GM19438 (cell line): ENCODE data around the gene HIP1R.

Experiments
- ATAC-seq: cut with Tn5 transposase; IDR thresholded peaks from one replicate; pipeline ENCODE4 v1.9.1; 2021; ENCODE audit warnings: low read depth; ENCODE audit not compliant: unreplicated experiment

Gene HIP1R

GRCh38 chr12:122846622-122847515 lies 11.6 kb downstream of the HIP1R start:
- no peak for ATAC-seq

GRCh38 chr12:122847516-122847836 lies 12.2 kb downstream of the HIP1R start:
- ATAC-seq = no peak

GRCh38 chr12:122847921-122848421 lies 12.7 kb downstream of the HIP1R start:
- ATAC-seq = no peak

DNA sequence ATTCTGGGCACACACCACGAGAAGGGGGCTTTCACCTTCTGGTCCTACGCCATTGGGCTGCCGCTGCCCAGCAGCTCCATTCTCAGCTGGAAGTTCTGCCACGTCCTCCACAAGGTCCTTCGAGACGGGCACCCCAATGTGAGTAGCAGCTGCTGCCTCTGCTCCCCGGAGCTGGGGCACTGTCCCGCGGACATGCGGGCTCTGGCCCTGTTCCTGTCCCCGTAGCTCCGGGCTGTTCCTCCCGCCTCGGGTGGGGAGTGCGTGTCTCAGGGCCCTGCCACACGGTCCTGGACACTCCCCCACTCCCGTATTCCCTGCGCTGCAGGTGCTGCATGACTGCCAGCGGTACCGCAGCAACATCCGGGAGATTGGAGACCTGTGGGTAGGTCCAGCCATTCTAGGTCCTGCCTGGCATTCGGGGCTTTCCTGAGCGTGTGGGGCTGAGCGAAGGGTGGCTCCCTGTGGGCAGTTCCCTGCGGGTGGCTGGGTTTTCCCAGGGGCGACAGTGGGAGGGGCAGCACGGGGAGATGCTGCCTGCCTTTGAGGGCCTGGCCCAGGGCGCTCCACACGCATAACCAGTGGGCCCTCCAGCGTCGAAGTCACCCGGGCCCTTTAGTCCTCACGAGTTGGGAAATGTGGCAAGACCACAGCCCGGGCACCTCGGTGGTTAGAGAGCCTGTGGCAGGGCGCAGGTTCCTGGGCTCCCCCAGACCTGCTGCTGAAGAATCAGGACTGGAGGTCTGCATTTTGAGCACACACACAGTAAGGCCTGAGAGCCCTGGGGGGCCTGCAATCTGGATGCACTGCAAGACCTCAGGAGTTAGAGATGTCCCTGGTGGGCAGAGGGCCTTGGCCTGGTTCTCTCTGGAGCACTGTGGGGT lies 13.5 kb downstream of the HIP1R start:
- no peak for ATAC-seq

GRCh38 chr12:122849352-122850047 lies 14.2 kb downstream of the HIP1R start:
- no peak for ATAC-seq

DNA sequence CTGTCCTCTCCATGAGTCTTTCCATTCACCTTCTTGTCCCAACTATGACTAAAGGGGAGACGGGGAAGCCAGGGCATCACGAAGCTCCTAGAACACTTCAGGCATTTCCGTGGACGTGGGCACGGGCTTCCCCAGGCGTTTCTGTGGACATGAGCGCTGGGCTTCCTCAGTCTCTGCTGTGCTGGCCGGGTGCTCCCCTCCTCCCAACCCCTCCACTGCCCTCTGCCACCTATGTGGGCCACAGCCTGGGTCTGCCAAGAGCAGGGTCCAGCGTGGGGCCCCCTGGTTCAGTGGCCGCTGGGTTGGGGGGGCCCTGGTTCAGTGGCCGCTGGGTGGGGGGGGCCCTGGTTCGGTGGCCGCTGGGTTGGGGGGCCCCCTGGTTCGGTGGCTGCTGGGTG lies 14.8 kb downstream of the HIP1R start:
- no peak for ATAC-seq

- no peak for ATAC-seq
Observed at GRCh38 chr12:122850695-122851350, 15.6 kb downstream of the HIP1R start.

DNA sequence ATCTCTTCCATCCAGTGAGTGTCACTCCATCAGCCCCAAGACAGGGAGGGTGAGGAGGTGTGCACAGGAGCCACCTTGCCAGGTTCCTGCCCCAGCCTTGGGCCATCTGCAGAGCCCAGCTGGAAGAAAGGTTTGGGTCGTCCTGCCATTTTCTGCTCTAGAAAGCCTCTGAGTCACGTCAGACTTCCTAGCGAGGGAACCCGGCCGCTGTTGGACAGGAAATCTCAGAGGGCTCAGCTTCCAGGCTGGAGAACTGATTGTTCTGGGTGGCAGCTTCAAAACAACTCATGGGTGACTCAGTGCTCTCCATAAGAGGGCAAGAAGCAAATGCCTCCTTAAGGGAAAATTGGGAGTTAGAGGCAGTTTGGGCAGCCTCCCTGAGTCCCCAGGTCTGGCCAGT lies 16.6 kb downstream of the HIP1R start:
- ATAC-seq = no peak

DNA sequence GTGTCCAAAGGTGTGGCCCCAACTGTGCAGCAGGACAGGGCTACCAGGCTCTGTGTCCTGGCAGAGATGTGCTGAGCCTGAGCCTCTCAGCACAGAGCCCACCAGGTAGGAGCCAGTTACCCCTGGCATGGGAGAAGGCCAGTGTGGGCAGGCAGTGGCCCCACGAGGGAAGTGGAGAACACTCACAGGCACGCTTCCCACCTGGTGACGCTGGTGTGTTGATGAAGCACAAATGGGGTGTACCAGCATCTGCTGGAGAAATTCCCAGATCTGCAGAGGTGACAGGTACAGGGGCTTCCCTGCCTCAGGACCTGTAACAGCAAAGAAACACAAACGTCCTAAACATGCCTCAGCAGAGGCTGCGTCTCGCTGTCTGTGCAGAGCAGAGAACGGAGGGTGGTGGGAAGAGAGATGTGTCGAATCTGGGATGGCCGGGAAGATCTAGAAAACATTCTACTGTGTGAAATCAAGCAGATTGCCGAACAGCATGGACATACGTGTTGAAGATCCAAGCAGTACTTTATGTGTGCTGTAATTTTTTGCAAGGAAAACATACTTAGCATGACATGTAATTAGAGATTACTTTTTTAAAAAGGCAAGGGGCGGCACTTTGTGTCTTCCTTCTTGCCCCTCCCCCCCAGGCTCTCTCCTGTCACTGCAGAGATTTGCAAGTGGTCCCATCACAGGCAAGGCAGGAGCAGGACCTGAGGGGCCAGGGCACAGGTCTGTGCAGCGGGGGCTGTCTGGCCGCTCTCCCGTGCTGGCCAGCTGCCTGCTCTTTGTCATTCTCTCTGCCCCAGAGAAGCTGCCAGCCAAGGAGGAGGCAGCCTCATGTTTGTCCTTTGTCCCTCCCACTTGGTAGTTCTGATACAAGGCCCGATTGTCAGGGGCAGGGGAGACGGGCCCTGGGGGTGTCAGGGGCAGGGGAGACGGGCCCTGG lies 17.3 kb downstream of the HIP1R start:
- no peak for ATAC-seq

DNA sequence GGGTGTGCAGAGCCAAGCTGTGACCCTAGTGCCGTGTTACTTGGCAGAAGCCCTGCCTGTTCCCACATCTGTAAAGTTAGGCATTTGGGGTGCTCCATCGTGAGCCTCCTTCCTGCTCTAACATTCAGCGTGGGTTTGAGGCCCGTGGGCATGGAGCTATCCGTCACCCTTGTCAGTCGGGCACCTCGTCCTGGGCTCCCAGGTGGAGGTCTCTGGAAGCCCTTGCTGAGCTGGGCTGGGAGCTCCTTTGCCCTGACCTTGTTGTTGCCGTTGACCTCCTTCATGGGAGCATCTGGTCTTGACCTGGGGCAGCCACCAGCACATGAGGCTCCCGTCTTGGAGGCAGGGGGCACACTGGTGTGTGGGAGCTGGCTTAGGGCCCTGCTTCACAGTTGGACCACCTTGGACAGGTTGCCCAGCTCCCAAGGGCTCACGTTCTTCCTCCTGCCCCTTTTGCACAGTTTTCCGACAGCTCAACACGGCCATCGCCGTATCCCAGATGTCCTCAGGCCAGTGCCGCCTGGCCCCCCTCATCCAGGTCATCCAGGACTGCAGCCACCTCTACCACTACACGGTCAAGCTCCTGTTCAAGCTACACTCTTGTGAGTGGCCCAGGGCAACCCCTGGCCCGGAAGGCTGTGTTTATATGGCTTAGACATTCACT lies 18.5 kb downstream of the HIP1R start:
- ATAC-seq = no peak

- ATAC-seq = no peak
Observed at GRCh38 chr12:122854554-122854953, 19.3 kb downstream of the HIP1R start.

DNA sequence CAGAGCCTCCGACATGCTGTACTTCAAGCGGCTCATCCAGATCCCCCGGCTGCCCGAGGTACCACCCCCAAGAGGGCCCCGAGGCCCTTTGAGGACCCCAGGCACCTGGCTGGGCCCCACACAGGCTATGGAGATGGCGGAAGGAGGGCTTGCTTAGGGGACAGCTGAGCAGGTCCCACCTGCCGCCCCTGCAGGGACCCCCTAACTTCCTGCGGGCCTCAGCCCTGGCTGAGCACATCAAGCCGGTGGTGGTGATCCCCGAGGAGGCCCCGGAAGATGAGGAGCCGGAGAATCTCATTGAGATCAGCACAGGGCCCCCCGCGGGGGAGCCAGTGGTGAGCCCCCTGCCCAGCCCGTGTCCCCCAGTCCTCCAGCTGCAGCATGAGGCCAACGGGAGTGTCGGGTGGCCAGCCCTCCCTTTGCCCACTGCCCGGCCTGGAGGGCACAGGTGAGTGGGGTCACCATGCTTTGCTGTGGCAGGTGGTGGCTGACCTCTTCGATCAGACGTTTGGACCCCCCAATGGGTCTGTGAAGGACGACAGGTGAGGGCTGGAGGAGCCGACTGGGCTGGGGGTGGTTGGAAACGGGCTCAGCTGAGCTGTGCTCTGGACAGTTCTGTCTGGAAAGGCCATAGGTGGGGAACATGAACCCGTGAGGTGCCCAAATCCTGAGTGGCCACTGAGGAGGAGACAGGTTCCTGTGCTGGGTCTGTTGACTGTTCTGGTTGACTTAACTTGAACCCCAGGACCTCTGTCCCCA lies 20.0 kb downstream of the HIP1R start:
- no peak for ATAC-seq

DNA sequence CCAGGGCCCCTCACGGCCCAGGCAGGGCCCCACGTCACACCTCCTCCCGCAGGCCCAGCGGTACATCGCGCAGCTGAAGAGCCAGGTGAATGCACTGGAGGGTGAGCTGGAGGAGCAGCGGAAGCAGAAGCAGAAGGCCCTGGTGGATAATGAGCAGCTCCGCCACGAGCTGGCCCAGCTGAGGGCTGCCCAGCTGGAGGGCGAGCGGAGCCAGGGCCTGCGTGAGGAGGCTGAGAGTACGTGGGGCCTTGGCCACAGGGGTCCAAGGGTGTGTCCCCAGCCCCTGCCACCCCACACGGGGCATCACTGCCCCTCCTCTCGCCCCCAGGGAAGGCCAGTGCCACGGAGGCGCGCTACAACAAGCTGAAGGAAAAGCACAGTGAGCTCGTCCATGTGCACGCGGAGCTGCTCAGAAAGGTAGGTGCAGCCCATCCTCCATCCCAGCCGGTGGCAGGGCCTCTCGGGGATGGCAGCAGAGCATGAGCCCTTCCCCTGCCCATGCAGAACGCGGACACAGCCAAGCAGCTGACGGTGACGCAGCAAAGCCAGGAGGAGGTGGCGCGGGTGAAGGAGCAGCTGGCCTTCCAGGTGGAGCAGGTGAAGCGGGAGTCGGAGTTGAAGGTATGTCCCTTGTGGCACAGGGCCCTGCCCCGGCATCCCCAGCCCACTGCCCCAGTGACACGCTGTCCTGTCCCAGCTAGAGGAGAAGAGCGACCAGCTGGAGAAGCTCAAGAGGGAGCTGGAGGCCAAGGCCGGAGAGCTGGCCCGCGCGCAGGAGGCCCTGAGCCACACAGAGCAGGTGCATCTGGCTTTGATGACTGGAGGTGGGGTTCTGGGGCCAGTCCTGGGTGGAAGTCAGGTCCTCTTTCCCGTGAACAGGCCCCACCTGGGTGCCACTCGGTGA lies 20.9 kb downstream of the HIP1R start:
- ATAC-seq = no peak

DNA sequence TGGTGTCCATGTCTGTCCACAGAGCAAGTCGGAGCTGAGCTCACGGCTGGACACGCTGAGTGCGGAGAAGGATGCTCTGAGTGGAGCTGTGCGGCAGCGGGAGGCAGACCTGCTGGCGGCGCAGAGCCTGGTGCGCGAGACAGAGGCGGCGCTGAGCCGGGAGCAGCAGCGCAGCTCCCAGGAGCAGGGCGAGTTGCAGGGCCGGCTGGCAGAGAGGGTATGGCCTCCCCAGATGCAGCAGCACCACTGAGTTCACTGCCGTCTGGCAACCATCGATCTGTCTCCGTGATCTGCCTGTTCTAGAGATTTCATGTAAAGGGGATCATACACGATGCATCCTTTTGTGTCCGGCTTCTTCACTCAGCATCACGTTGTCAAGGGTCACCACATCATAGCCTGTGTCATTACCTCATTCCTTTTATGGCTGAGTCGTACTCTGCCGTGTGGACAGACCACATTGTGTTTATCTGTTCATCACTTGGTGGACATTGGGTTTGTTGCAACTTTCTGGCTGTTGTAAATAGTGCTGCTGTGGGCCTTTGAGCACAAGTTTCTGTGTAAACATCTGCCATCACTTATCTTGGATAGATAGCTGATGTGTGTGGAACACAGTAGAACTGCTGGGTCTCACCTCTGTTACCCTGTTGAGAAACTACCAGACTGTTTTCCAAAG lies 21.9 kb downstream of the HIP1R start:
- no peak for ATAC-seq

GRCh38 chr12:122858171-122858570 lies 22.9 kb downstream of the HIP1R start:
- no peak for ATAC-seq

GRCh38 chr12:122858591-122859302 lies 23.5 kb downstream of the HIP1R start:
- no peak for ATAC-seq
